NB4 (cell line): ENCODE measurements around the gene BCL11B.

Source experiments
- POLR2A ChIP-seq: IDR thresholded peaks from 2 replicates; pipeline ENCODE4 v1.6.1; 2011; ENCODE audit warnings: mild to moderate bottlenecking; ENCODE audit not compliant: insufficient read length; ENCODE audit errors: extremely low read depth
- TF ChIP-seq, protein P1 (sequence below): IDR thresholded peaks from one replicate; pipeline ENCODE4 v1.5.1; 2012; ENCODE audit warnings: low read depth, low read length

DNA sequence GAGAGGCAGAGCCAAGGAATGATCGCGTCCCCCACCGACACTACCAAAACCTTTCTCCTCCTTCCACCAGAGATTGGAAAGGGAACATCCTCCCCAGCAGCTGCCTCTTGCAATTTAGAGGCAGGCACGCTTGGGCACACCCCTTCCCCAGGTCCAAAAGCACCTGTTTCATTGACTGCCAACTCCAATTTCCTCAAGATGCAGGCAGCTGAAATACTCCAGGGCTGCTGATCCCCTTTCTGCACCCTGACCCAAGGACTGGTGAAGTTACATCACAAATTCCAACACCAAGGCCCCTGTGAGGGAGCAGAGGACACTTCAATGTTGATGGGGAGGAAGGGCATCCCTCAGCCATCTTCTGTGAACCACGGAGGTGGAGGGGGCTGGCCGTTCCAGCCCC is 33.8 kb downstream of the BCL11B start:
- TF ChIP-seq POLR2A, result no peak
- TF ChIP-seq, protein P1, sequence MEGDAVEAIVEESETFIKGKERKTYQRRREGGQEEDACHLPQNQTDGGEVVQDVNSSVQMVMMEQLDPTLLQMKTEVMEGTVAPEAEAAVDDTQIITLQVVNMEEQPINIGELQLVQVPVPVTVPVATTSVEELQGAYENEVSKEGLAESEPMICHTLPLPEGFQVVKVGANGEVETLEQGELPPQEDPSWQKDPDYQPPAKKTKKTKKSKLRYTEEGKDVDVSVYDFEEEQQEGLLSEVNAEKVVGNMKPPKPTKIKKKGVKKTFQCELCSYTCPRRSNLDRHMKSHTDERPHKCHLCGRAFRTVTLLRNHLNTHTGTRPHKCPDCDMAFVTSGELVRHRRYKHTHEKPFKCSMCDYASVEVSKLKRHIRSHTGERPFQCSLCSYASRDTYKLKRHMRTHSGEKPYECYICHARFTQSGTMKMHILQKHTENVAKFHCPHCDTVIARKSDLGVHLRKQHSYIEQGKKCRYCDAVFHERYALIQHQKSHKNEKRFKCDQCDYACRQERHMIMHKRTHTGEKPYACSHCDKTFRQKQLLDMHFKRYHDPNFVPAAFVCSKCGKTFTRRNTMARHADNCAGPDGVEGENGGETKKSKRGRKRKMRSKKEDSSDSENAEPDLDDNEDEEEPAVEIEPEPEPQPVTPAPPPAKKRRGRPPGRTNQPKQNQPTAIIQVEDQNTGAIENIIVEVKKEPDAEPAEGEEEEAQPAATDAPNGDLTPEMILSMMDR, result no peak
